Measurements from ENCODE around the gene COL11A2.

COL11A2 gene

DNA sequence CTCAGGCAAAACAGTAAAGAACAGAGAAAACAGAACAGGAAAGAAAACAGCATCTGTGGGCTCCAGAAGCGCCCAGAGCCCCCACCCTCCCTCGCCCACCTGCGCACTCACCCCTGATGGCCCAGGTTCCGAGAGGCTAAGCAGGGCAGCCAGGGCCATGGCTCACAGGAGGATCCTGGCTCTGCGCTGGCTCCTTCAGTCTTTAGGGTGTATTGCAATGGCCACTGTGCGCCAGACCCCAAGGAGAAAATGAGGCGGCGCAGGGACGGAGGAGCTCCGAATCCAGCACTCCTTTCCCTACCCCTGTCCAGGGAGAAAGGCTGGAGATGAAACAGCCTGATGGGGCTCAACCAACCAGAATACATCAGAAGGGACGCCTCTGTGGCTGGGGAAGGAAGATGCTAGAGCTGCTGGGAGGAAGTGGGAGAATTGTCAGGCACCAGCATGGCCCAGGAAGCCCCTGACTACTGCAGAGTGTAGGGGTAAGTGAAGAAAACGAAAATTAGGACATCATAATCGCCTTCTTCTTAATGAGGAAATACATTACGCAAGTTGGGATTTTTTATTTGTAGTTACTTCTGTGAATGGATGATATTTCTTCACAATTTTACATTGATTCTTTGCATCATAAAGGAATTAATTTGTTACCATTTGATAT, 49.0 kb downstream of the COL11A2 start:
- TF ChIP-seq, protein P1, sequence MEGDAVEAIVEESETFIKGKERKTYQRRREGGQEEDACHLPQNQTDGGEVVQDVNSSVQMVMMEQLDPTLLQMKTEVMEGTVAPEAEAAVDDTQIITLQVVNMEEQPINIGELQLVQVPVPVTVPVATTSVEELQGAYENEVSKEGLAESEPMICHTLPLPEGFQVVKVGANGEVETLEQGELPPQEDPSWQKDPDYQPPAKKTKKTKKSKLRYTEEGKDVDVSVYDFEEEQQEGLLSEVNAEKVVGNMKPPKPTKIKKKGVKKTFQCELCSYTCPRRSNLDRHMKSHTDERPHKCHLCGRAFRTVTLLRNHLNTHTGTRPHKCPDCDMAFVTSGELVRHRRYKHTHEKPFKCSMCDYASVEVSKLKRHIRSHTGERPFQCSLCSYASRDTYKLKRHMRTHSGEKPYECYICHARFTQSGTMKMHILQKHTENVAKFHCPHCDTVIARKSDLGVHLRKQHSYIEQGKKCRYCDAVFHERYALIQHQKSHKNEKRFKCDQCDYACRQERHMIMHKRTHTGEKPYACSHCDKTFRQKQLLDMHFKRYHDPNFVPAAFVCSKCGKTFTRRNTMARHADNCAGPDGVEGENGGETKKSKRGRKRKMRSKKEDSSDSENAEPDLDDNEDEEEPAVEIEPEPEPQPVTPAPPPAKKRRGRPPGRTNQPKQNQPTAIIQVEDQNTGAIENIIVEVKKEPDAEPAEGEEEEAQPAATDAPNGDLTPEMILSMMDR (IDR thresholded peaks at IDR 0.05; ENCODE audit: insufficient read depth, low read length, missing control alignments) = no peak
- DNase-seq (ENCODE audit: low read depth, low spot score) = no peak
- CTCF ChIA-PET = interaction anchor here (0.7 to 9.9 kb wide), 4 partner anchors 16 to 159 kb away, joined by 3 to 83 read pairs (median 3); no protein-coding TSS in a partner anchor
- no peak overlapping the region for H3K4me3 ChIP-seq (ENCODE audit: low read depth, low read length)
- POLR2A ChIA-PET = no interaction called here

DNA sequence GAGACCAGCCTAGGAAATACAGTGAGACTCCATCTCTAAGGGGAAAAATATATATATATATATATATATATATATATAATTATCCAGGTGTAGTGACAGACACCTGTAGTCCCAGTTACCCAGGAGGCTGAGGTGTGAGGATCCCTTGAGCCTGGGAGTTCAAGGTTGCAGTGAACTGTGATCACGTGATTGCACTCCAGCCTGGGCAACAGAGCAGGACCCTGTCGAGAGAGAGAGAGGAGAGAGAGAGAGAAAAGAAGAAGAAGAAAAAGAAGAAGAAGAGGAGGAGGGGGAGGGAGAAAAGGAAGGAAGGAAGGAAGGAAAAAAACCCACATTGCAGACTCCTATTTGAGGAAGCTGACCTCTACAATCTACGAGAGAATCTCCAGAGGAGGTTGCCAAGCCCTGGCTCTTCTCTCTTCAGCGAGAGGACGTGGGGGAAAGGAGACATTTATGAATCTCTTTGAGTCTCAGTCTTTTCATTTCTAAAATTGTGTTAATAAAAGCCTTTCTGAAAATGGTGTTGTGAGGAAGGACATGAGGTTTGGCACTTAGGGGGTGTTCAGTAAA, 49.7 kb downstream of the COL11A2 start:
- CTCF ChIA-PET = interaction anchor here (1.3 to 9.9 kb wide), 2 partner anchors 16 to 128 kb away, joined by 3 to 83 read pairs; no protein-coding TSS in a partner anchor
- TF ChIP-seq, protein P1 (IDR thresholded peaks at IDR 0.05; ENCODE audit: insufficient read depth, low read length, missing control alignments) = no peak
- POLR2A ChIA-PET = no interaction called here
- no peak overlapping the region for H3K4me3 ChIP-seq (ENCODE audit: low read depth, low read length)
- DNase-seq (ENCODE audit: low read depth, low spot score) = no peak

DNA sequence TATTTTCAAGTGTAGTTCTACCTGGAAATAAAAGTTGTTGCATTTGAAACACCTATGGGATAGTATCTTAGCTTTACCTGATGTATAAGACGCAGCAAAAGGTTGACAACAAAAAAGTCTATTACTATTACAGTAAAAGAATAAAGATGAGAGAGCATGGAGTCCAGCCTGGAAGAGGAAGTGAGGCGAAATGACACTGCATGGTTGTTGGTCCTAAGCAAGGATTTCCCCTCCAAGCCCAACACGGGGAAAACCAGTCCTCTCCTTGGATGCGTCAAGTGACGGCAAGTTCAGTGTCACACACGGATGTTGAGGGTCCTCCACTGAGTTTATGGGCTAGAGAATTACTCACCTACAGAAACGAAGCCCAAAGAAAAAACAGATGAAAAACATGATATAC, 51.7 kb downstream of the COL11A2 start:
- TF ChIP-seq, protein P1 (IDR thresholded peaks at IDR 0.05; ENCODE audit: insufficient read depth, low read length, missing control alignments) = no peak
- ChIA-PET POLR2A (no interaction called here), CTCF (interaction anchor here (0.9 to 3.0 kb wide), 4 partner anchors 11 to 24 kb away, joined by 3 to 12 read pairs (median 4); no protein-coding TSS in a partner anchor)
- DNase-seq (ENCODE audit: low read depth, low spot score) = no peak
- H3K4me3 ChIP-seq (ENCODE audit: low read depth, low read length) = no peak overlapping the region

DNA sequence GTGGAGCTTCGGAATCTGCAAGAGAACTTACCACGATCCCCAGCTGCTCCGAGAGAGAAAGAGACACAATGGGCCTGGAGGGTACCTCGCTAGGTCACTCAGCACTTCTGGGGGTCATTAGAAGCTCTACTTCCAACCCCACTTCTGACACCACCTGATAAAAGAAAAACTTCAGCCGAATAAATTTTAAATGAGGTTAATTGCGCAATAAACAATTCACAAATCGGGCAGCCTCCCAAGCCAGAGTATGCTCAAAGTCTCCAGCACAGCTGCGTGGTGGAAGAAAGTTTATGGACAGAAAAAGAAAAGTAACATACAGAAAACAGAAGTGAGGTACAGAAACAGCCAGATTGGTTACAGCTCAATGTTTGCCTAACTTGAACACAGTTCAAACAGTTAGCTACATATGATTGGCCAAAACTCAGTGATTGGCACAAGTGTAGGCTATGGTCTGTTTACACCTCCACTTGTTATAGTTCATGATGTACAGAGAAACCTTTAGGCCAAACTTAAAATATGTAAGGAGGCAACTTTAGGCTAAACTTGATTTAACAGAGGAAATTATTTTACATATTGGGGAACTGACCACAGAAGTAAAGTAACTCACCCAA, 52.6 kb downstream of the COL11A2 start:
- CTCF ChIA-PET = interaction anchor here (0.9 to 3.0 kb wide), 6 partner anchors 10 to 125 kb away, joined by 3 to 12 read pairs (median 4); no protein-coding TSS in a partner anchor

DNA sequence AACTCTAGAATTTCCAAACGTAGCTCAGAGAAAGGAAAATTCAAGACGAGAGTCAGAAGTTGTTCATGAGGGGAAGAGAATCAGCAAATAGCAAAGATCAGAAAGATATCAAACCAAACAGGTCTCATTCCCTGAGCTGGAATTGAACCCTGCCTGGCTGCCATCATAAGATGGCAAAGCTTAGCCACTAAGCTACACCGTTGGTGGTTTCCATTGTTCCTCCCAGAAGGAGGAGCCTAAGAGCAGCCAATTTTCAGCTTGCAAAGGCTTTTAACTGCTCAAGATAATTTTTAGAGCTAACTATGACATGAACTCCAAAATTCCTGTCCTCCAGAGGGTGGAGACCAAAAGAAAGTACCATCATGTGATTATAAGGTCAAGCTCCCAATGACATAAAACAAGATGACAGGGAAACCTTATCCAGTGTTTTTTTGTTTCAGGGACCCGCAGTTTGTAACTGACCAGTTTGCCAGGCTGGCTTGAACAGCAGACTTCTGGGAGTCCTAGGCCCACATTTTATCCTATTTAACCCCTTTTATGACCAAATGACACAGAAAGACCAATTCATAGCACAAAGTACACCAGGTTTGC, 55.9 kb downstream of the COL11A2 start:
- POLR2A ChIA-PET = no interaction called here
- CTCF ChIA-PET = interaction anchor here (0.6 to 7.5 kb wide), 7 partner anchors 11 to 120 kb away, joined by 3 to 68 read pairs (median 3); no protein-coding TSS in a partner anchor
- TF ChIP-seq, protein P1 (IDR thresholded peaks at IDR 0.05; ENCODE audit: insufficient read depth, low read length, missing control alignments) = no peak
- no peak for DNase-seq (ENCODE audit: low read depth, low spot score)
- H3K4me3 ChIP-seq (ENCODE audit: low read depth, low read length) = no peak overlapping the region

More for the DNA sequence above, 52.6 kb downstream of the COL11A2 start:
- TF ChIP-seq, protein P1 (IDR thresholded peaks at IDR 0.05; ENCODE audit: insufficient read depth, low read length, missing control alignments) = no peak
- no peak overlapping the region for H3K4me3 ChIP-seq (ENCODE audit: low read depth, low read length)
- DNase-seq (ENCODE audit: low read depth, low spot score) = no peak
- POLR2A ChIA-PET = no interaction called here
